MM.1S (cell line): ENCODE data around the gene PTPRE.

Source experiments
- CTCF ChIP-seq: fragments of 300-600 bp; sonication (generic); IDR thresholded peaks from 2 replicates; pipeline ENCODE4 v1.5.1; 2016; ENCODE audit warnings: antibody characterized with exemption, low read length, mixed read lengths
- EZH2 ChIP-seq: fragments of 300-600 bp; sonication (generic); optimal IDR thresholded peaks from 2 replicates; pipeline ENCODE3; 2017; ENCODE audit warnings: low read depth, mild to moderate bottlenecking, antibody characterized with exemption, low read length, mixed read lengths
- EZH2phosphoT487 ChIP-seq: fragments of 300-600 bp; sonication (generic); IDR thresholded peaks from 2 replicates; pipeline ENCODE4 v1.6.1; 2018; ENCODE audit warnings: antibody characterized with exemption, low read length

- TF ChIP-seq CTCF, result no peak
- no peak for TF ChIP-seq EZH2
- TF ChIP-seq EZH2phosphoT487, result no peak
Observed at GRCh38 chr10:127951861-127952574, 45.1 kb downstream of the PTPRE start.
